ENCODE measurements around the gene MRPL20. TPM values are rescaled to one million over a fixed set of nuclear protein-coding genes. Genes with fewer than 3 reads are reported as not detected.
A peak's percentile ranks its signal among the peaks of the same experiment; 100 is the strongest.

Gene MRPL20
- total and polyA plus RNA-seq, 4 donors: 47.8 to 170 (median 74.0) TPM

DNA sequence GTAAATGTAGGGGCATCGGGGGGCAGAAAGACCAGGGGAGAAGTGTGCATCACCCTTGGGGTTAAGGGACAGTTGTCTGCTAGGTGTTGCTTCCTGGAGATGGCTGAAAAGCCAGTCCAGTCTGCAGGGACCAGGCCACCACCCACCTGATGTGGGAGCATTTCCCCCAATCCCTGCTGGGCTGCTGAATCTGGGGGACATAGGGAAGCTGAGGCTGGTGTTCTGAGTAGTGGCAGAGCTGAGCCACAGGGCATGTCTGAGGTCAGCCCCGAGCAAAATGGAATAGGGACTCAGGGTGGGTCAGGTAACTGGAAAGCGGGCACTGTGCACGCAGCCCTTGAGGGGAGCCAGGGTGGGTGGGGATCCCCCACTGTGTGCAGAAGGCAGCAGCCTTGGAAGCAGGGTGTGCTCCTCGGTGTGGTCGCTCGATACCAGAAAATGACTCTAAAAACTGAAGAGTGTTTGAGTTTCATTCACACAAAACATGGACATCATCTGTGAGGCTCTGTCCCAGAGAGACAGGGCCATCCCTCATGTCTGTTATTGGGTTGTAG lies 5.6 kb downstream of the MRPL20 start:
- 69% methylated on average over 7 of the region's 7 CpGs for WGBS
- Histone ChIP-seq H3K4me1 (ENCODE audit: control insufficient read depth in 4 of 4, insufficient read depth in 4 of 4, low read length in 3 of 4) (peaks cover 4 to 71% (median 60%) of the 10 kb centered on the region in 4 donors), H3K9me3 (ENCODE audit: control insufficient read depth in 4 of 4, low read length in 3 of 4) (no peaks in the 10 kb centered on the region)

More for the DNA sequence above, 5.6 kb downstream of the MRPL20 start:
- H3K9ac ChIP-seq (ENCODE audit: low read depth in 1 of 2, low read length in 2 of 2): peak overlapping the region; percentile 40 to 72
- H3K27me3 ChIP-seq (ENCODE audit: control insufficient read depth in 4 of 4, insufficient read depth in 4 of 4, low read length in 3 of 4): no peaks in the 10 kb centered on the region
- TF ChIP-seq GABPA (IDR thresholded peaks at IDR 0.05 in 1 of 2, conservative IDR thresholded peaks at IDR 0.05 in 1 of 2): no peak
- TF ChIP-seq FOXA2 (IDR thresholded peaks at IDR 0.05): no peak
- TF ChIP-seq, protein P1, sequence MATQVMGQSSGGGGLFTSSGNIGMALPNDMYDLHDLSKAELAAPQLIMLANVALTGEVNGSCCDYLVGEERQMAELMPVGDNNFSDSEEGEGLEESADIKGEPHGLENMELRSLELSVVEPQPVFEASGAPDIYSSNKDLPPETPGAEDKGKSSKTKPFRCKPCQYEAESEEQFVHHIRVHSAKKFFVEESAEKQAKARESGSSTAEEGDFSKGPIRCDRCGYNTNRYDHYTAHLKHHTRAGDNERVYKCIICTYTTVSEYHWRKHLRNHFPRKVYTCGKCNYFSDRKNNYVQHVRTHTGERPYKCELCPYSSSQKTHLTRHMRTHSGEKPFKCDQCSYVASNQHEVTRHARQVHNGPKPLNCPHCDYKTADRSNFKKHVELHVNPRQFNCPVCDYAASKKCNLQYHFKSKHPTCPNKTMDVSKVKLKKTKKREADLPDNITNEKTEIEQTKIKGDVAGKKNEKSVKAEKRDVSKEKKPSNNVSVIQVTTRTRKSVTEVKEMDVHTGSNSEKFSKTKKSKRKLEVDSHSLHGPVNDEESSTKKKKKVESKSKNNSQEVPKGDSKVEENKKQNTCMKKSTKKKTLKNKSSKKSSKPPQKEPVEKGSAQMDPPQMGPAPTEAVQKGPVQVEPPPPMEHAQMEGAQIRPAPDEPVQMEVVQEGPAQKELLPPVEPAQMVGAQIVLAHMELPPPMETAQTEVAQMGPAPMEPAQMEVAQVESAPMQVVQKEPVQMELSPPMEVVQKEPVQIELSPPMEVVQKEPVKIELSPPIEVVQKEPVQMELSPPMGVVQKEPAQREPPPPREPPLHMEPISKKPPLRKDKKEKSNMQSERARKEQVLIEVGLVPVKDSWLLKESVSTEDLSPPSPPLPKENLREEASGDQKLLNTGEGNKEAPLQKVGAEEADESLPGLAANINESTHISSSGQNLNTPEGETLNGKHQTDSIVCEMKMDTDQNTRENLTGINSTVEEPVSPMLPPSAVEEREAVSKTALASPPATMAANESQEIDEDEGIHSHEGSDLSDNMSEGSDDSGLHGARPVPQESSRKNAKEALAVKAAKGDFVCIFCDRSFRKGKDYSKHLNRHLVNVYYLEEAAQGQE (IDR thresholded peaks at IDR 0.05): no peak
- no peak for TF ChIP-seq TAF1 (conservative IDR thresholded peaks at IDR 0.05)
- no peak for TF ChIP-seq EGR1 (IDR thresholded peaks at IDR 0.05; ENCODE audit: low read depth in 2 of 2)
- TF ChIP-seq NR2F2 (IDR thresholded peaks at IDR 0.05): no peak
- TF ChIP-seq RXRA (IDR thresholded peaks at IDR 0.05): no peak
- TF ChIP-seq RAD21 (IDR thresholded peaks at IDR 0.05): no peak
- TF ChIP-seq HNF4G (IDR thresholded peaks at IDR 0.05): no peak
- no peak for TF ChIP-seq HNF4A (conservative IDR thresholded peaks at IDR 0.05)
- TF ChIP-seq SP1 (IDR thresholded peaks at IDR 0.05): no peak
- TF ChIP-seq, protein P2, sequence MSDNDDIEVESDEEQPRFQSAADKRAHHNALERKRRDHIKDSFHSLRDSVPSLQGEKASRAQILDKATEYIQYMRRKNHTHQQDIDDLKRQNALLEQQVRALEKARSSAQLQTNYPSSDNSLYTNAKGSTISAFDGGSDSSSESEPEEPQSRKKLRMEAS (IDR thresholded peaks at IDR 0.05): no peak
- TF ChIP-seq FOXA1 (IDR thresholded peaks at IDR 0.05): no peak
- TF ChIP-seq, protein P3, sequence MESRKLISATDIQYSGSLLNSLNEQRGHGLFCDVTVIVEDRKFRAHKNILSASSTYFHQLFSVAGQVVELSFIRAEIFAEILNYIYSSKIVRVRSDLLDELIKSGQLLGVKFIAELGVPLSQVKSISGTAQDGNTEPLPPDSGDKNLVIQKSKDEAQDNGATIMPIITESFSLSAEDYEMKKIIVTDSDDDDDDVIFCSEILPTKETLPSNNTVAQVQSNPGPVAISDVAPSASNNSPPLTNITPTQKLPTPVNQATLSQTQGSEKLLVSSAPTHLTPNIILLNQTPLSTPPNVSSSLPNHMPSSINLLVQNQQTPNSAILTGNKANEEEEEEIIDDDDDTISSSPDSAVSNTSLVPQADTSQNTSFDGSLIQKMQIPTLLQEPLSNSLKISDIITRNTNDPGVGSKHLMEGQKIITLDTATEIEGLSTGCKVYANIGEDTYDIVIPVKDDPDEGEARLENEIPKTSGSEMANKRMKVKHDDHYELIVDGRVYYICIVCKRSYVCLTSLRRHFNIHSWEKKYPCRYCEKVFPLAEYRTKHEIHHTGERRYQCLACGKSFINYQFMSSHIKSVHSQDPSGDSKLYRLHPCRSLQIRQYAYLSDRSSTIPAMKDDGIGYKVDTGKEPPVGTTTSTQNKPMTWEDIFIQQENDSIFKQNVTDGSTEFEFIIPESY (IDR thresholded peaks at IDR 0.05): no peak
- no peak for TF ChIP-seq JUND (IDR thresholded peaks at IDR 0.05)
- TF ChIP-seq, protein P4, sequence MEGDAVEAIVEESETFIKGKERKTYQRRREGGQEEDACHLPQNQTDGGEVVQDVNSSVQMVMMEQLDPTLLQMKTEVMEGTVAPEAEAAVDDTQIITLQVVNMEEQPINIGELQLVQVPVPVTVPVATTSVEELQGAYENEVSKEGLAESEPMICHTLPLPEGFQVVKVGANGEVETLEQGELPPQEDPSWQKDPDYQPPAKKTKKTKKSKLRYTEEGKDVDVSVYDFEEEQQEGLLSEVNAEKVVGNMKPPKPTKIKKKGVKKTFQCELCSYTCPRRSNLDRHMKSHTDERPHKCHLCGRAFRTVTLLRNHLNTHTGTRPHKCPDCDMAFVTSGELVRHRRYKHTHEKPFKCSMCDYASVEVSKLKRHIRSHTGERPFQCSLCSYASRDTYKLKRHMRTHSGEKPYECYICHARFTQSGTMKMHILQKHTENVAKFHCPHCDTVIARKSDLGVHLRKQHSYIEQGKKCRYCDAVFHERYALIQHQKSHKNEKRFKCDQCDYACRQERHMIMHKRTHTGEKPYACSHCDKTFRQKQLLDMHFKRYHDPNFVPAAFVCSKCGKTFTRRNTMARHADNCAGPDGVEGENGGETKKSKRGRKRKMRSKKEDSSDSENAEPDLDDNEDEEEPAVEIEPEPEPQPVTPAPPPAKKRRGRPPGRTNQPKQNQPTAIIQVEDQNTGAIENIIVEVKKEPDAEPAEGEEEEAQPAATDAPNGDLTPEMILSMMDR (IDR thresholded peaks at IDR 0.05; ENCODE audit: low read depth, low read length, missing input control): no peak
- DNase-seq (ENCODE audit: low spot score): no peak
- H3K4me3 ChIP-seq (ENCODE audit: low read depth in 1 of 3, low read length in 3 of 3): peak overlapping the region; percentile 62 to 99 (median 92)
- peak overlapping the region; percentile 75 to 83 for H3K27ac ChIP-seq (ENCODE audit: low read depth in 1 of 2, low read length in 2 of 2)
- H3K36me3 ChIP-seq (ENCODE audit: control insufficient read depth in 4 of 4, insufficient read depth in 3 of 4, low read depth in 1 of 4, low read length in 3 of 4): peaks cover 6 to 28% (median 19%) of the 10 kb centered on the region in 4 donors

Measured in liver (tissue), 9 donors.